ENCODE measurements around the gene TOP3B. TPM values are rescaled to one million over a fixed set of nuclear protein-coding genes. Genes with fewer than 3 reads are reported as not detected.

The TOP3B gene
- total and polyA plus RNA-seq, 9 of the 15 experiments (the other 6 are each of a cell fraction or from before 2014, with no cell fraction given), result 3.0 to 188 (median 112) TPM

DNA sequence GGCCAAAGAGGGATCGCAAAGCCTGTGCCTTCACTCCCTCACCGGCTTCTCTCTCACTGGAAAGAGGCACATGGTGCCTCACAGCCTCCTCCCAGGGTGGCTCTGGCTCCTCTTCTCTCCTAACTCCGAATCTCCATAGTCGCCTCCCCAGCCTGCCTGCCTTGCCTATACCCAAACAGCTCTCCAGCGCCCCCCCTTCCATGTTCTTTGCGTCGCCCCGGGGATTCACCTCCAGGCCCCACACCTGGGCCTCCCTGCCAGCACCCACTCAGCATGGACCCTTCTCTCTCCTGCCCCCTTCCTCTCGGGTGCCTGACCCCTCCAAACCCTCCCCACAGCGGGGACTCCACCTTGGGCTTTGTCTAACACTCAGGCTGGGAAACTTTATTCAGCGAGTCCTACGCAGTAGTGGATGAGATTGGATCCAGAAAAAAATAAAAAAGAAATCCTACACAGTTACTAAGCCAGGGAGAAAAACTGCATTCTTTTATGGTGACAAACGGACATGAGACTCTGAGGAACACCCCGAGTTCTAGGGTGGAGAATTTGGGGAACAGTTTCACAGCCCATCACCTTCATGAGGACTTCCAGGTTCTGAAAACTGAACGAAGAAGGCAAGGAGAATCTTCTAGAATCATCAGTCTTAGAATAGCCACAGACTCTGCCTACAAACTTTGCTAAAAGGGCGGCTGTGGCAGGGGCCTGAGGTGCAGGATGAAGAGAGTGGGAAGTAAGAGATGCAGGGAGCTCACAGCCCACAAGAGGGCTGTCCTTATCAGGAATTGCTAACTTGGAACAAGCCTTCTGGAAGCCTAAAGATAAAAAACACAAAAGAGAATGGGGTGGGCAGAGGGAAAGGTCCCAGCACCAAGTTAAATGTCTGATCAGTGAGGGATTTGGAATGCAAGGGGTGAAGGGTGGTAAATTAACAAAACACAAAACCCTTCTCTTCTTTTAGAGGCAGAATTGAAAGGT lies 35.3 kb downstream of the TOP3B start (continued):
- TF ChIP-seq, protein P1, sequence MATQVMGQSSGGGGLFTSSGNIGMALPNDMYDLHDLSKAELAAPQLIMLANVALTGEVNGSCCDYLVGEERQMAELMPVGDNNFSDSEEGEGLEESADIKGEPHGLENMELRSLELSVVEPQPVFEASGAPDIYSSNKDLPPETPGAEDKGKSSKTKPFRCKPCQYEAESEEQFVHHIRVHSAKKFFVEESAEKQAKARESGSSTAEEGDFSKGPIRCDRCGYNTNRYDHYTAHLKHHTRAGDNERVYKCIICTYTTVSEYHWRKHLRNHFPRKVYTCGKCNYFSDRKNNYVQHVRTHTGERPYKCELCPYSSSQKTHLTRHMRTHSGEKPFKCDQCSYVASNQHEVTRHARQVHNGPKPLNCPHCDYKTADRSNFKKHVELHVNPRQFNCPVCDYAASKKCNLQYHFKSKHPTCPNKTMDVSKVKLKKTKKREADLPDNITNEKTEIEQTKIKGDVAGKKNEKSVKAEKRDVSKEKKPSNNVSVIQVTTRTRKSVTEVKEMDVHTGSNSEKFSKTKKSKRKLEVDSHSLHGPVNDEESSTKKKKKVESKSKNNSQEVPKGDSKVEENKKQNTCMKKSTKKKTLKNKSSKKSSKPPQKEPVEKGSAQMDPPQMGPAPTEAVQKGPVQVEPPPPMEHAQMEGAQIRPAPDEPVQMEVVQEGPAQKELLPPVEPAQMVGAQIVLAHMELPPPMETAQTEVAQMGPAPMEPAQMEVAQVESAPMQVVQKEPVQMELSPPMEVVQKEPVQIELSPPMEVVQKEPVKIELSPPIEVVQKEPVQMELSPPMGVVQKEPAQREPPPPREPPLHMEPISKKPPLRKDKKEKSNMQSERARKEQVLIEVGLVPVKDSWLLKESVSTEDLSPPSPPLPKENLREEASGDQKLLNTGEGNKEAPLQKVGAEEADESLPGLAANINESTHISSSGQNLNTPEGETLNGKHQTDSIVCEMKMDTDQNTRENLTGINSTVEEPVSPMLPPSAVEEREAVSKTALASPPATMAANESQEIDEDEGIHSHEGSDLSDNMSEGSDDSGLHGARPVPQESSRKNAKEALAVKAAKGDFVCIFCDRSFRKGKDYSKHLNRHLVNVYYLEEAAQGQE (IDR thresholded peaks at IDR 0.05; ENCODE audit: borderline replicate concordance), result no peak
- TF ChIP-seq, protein P1 (CRISPR knock-in tag; IDR thresholded peaks at IDR 0.05; ENCODE audit: low read depth), result no peak
- TF ChIP-seq, protein P2, sequence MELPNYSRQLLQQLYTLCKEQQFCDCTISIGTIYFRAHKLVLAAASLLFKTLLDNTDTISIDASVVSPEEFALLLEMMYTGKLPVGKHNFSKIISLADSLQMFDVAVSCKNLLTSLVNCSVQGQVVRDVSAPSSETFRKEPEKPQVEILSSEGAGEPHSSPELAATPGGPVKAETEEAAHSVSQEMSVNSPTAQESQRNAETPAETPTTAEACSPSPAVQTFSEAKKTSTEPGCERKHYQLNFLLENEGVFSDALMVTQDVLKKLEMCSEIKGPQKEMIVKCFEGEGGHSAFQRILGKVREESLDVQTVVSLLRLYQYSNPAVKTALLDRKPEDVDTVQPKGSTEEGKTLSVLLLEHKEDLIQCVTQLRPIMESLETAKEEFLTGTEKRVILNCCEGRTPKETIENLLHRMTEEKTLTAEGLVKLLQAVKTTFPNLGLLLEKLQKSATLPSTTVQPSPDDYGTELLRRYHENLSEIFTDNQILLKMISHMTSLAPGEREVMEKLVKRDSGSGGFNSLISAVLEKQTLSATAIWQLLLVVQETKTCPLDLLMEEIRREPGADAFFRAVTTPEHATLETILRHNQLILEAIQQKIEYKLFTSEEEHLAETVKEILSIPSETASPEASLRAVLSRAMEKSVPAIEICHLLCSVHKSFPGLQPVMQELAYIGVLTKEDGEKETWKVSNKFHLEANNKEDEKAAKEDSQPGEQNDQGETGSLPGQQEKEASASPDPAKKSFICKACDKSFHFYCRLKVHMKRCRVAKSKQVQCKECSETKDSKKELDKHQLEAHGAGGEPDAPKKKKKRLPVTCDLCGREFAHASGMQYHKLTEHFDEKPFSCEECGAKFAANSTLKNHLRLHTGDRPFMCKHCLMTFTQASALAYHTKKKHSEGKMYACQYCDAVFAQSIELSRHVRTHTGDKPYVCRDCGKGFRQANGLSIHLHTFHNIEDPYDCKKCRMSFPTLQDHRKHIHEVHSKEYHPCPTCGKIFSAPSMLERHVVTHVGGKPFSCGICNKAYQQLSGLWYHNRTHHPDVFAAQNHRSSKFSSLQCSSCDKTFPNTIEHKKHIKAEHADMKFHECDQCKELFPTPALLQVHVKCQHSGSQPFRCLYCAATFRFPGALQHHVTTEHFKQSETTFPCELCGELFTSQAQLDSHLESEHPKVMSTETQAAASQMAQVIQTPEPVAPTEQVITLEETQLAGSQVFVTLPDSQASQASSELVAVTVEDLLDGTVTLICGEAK (IDR thresholded peaks at IDR 0.05), result no peak
- TF ChIP-seq, protein P2 (CRISPR knock-in tag; IDR thresholded peaks at IDR 0.05), result no peak
- TF ChIP-seq ELF2 (CRISPR knock-in tag; IDR thresholded peaks at IDR 0.05), result no peak
- TF ChIP-seq, protein P3, sequence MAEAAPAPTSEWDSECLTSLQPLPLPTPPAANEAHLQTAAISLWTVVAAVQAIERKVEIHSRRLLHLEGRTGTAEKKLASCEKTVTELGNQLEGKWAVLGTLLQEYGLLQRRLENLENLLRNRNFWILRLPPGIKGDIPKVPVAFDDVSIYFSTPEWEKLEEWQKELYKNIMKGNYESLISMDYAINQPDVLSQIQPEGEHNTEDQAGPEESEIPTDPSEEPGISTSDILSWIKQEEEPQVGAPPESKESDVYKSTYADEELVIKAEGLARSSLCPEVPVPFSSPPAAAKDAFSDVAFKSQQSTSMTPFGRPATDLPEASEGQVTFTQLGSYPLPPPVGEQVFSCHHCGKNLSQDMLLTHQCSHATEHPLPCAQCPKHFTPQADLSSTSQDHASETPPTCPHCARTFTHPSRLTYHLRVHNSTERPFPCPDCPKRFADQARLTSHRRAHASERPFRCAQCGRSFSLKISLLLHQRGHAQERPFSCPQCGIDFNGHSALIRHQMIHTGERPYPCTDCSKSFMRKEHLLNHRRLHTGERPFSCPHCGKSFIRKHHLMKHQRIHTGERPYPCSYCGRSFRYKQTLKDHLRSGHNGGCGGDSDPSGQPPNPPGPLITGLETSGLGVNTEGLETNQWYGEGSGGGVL (CRISPR knock-in tag; IDR thresholded peaks at IDR 0.05), result no peak
- TF ChIP-seq ZNF57 (CRISPR knock-in tag; IDR thresholded peaks at IDR 0.05), result no peak
